H1 (cell line): ENCODE data around the gene LIPA. TPM values are rescaled to one million over a fixed set of nuclear protein-coding genes. Genes with fewer than 3 reads are reported as not detected.

Source experiments
- CHD7 ChIP-seq: fragments of 300-600 bp; sonication (generic); IDR thresholded peaks from 2 replicates; pipeline ENCODE4 v1.7.1; 2012; ENCODE audit warnings: low read length, moderate library complexity, mild to moderate bottlenecking, inconsistent platforms; ENCODE audit not compliant: insufficient replicate concordance
- polyA plus RNA-seq, 7 experiments: library from polyadenylated mRNA; depleted of rRNA in 3 of 7; stranded (reverse) in 5 of 7; unstranded in 2 of 7; fragments of >200 nt in 5 of 7; fragments of 200-250 nt in 2 of 7; gene quantifications; 1 replicate in 5 of 7; 2 replicates in 1 of 7; 4 replicates in 1 of 7; pipeline versions ENCODE4 v1.2.1 to v1.2.3, GENCODE V29; 2011 to 2013; ENCODE audit warnings: missing spikeins in 2 of 7, mixed read lengths in 2 of 7
- total RNA-seq: library from RNA; stranded (reverse); fragmentation: NEBNext Ultra II Directional; extraction: Animal tissue kit (Norgen Biotek cat#: 25700); gene quantifications from 2 replicates; pipeline ENCODE4 v1.2.1, GENCODE V29; 2021

LIPA gene
- total and polyA plus RNA-seq, 2 of the 8 experiments (the other 6 are each of a cell fraction or from before 2014, with no cell fraction given), result 18.1 to 32.4 TPM

DNA sequence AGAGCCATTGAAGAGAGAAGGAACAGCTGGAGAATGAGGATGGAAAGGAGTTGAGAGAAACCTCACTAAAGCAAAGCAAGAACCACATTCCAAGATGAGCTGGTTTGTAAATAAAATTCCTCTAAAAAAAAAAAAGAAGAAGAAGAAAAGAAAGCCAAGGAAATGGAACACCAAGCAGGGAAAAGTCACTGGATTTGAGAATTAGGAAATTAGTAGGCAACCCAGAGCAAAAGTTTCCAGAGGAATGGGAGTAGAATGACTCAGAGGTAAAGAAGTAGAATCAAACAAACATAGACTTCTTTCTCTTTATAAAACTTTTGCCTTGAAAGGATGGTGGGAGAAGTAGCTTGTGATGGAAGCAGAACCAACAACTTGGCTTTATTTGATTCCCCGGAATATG lies 48.3 kb downstream of the LIPA start (continued):
- TF ChIP-seq CHD7, result no peak
